ENCODE results near the gene TULP1.

Gene TULP1

GRCh38 chr6:35454391-35455110 lies 58.1 kb downstream of the TULP1 start:
- no peak for DNase-seq

- DNase-seq: no peak
Observed at GRCh38 chr6:35453236-35453635, 59.5 kb downstream of the TULP1 start.

GRCh38 chr6:35452183-35453090 lies 60.3 kb downstream of the TULP1 start, which contains the start of gene FANCE:
TSS of gene FANCE (plus strand) at chr6:35452338. CDS start at chr6:35452546, 208 bp downstream.
- DNase-seq: peak; percentile 99

GRCh38 chr6:35451354-35452182 lies 61.1 kb downstream of the TULP1 start:
- no peak for DNase-seq

GRCh38 chr6:35449287-35449881 lies 63.3 kb downstream of the TULP1 start:
- peak; percentile 50 for DNase-seq

GRCh38 chr6:35448191-35448590 lies 64.5 kb downstream of the TULP1 start:
- no peak for DNase-seq

All from islet precursor cell (in vitro differentiated cells).